HG02870 (cell line): ENCODE data around the gene IQCK.

Source experiments
- ATAC-seq: cut with Tn5 transposase; IDR thresholded peaks from one replicate; pipeline ENCODE4 v1.9.1; 2021; ENCODE audit warnings: mild to moderate bottlenecking, moderate library complexity; ENCODE audit not compliant: unreplicated experiment

IQCK gene

GRCh38 chr16:19854543-19854876 lies 136.4 kb downstream of the IQCK start:
- ATAC-seq: no peak

DNA sequence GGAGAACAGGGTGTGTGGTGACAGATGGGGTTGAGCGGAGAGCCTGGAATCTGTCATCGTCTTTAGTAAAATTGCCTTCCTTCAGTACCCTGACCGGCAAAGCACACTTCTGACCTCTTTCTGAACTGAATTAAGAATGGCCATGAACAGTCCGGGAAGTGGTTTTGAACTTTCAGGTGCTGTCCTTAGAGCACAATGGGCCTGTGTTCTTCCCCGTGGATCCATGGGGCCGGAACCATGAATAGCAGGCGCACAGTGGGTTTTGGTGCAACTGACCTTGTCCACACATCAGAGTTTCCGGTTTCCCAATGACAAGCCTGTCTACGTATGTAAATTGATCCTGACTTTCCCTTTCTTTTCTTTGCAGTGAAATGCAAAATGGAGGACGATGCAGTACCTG lies 138.0 kb downstream of the IQCK start:
- ATAC-seq: no peak

DNA sequence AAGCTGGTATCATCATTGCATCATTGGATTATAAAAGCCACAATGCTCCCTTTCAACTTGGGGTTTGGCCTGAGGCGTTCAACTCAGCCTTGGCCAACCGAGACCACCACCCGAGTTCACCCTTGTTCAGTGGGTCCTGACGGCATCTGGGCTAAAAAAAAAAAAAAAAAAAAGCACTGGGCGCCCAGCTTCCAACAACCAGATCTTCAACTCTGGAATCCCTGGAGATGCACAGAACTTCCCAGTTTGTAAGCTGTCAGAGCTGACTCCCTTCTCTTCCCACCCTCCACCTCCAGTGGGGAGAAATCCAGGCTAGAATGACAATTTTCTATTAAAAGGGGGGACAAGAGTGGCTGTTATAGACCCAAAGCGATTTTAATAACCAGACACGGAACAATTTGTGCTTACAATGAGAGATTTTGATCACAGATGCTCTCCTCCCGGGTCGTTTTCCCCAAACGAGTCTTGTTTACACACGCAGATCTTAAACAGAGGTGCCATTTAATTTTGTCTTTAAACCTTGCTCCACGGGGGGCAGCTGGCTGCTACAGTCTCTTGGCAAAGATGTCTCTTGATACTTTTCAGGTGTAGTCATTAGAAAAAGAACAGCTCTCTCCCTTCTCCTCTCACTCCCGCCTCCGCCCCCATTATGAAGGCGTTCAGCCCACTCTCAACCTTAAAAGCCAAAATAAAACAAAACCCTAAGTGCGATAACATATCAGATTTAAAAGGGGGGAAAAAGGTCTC lies 139.7 kb downstream of the IQCK start:
- ATAC-seq: no peak

GRCh38 chr16:19858340-19859018 lies 140.4 kb downstream of the IQCK start:
- no peak for ATAC-seq

DNA sequence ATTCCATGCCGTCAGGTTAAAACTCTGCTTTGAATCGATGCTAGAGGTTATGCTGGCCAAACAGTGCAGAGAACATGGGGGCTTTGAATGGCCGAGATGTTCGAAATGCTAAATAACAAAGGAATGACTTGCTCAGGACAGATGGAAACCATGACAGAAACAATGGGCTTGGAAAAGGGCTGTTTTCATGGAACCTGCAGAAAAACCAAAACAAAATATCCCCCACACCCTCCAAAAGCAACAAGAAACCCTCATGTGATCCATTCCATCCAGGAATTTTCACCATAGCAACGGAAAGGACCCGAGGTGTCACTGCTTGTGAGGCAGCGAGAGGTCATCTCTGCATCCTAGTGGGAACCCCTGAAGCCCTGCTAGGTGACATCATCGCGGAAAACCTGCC lies 141.1 kb downstream of the IQCK start:
- ATAC-seq: no peak

DNA sequence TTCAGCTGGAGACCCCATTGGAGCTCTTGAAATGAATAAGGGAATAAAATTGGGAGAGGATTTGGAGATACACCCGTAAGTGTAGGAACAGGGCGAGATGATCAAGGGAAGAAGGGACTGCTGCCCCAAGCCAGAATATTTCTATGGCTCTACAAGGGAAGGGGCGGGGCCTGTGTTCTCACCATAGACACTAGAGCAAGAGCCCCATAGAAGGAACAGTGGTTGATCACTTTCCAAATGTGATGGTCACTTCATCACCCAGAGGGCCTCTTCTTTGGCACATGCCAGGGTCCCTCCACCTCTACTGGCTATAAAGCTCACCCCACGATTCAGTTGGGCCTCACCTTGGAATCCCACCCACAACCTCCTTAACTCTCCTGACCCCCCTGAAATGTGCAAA lies 141.5 kb downstream of the IQCK start:
- no peak for ATAC-seq

GRCh38 chr16:19860166-19861041 lies 142.3 kb downstream of the IQCK start:
- no peak for ATAC-seq

- no peak for ATAC-seq
These were observed 143.1 kb downstream of the IQCK start for GRCh38 chr16:19861133-19861532.

DNA sequence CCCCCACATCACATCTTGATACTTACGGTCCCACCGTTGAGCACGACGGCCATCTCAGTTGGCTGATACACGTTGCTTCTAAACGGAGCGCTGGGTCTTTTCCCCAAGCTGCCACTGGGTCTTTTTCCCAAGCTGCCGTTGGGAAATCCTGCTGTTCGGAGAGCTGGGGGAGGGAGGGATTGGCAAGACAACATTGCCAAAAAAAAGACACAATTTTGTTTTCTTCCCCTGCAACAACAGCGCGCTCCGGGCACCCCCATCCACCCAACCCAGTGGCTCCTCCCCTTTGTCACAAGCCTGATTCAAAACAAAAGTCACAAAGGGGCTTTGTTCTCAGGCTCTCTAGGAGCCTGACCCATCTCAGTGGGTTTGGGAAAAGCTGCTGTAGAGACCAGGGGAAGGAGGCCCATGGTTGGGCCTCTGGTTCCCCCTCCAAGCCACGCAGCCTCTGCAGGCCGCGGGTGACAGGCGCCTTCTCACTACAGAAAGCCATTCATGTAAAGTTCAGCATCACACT lies 143.8 kb downstream of the IQCK start:
- no peak for ATAC-seq

DNA sequence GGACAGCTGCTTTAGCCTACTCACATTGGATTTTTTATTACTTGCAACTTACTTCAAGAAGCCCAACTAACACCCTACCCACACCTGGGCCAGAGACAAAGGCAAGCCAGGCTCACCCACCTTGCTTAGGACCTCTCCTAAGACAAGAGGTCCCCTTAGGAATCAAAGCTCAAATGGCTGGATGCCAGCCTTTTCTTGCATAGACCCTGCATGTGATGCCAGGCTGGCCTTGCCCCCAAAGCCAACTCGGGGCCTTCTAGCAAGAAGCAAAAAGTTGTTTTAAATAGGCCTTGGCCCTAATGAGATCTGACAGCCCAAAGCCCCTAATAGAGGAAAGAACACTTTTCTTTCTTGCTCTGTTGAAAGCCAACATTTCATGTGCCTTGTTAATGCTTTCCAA lies 145.9 kb downstream of the IQCK start:
- ATAC-seq: no peak

DNA sequence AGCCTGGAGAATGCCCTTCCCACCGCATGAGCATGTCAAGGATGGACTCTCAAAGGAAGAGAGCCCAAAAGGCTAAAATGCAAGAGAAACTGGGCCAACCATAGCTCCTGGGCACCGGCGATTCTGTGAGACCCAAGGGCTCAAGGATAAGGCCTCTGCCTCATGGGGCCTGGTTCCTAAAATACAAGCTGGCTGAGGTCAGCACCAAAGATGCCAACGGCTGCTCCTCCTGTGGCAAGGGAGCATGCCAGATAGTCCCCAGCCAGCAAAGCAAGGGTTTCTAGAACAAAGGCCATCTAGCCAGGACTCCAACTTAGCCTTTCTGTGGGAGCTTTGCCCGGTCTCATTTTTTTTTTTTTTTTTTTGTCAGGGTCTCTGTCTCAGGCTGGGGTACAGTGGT lies 146.5 kb downstream of the IQCK start:
- ATAC-seq: no peak

DNA sequence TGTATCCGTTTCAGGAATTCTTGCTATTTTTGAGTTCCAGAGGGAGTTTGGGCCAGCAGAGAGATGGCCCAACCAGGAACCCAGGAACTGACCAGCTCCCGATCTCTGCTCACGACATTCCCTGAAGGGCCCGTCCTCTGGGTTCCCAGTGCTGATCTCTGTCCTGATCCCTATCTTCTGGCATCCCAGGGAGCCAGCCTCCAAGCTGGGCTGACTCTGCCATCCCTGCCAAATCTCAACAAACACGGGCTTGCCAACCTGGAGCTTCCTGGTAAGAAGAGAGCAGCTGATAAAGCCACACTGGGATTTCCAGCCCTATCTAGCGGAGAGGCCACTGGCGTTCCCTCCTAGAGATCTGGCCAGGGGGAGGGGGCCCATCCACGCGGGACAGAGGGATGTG lies 150.3 kb downstream of the IQCK start:
- ATAC-seq: no peak

DNA sequence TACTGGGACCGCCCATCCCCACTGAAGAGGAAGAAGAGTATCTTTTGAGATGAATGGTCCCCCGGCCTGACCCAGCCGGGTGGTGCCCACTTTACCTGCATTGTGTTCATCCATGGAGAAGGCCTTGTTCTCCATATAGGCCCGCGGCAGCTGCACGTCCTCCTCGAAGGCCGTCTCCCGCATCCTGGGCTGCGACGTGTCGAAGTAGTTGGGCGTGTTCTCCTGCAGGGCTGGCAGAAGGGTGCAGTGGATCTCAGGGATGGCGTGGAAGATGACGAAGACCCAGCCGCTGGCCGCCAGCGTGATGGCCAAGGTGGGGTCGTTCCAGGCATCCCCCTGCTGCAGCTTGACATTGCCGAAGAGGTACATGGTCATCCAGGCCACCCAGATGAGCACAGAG lies 153.7 kb downstream of the IQCK start:
- no peak for ATAC-seq

GRCh38 chr16:19872179-19872863 lies 154.2 kb downstream of the IQCK start:
- no peak for ATAC-seq

DNA sequence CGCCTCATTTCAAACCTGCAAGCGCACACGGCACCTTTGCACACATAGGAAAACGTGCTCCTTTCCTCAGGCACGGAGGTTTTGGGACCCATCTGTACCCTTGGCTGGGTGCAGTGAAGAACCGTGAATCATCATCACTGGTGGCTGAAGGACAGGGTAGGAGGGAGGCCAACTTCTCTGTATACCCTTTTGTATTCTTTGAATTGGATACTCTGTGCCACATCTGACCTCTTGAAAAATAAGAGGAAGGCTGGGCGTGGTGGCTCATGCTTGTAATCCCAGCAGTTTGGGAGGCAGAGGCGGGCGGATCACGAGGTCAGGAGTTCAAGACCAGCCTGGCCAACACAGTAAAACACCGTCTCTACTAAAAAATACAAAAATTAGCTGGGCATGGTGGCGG lies 154.9 kb downstream of the IQCK start:
- ATAC-seq: no peak

GRCh38 chr16:19874026-19874425 lies 156.0 kb downstream of the IQCK start:
- ATAC-seq: no peak

DNA sequence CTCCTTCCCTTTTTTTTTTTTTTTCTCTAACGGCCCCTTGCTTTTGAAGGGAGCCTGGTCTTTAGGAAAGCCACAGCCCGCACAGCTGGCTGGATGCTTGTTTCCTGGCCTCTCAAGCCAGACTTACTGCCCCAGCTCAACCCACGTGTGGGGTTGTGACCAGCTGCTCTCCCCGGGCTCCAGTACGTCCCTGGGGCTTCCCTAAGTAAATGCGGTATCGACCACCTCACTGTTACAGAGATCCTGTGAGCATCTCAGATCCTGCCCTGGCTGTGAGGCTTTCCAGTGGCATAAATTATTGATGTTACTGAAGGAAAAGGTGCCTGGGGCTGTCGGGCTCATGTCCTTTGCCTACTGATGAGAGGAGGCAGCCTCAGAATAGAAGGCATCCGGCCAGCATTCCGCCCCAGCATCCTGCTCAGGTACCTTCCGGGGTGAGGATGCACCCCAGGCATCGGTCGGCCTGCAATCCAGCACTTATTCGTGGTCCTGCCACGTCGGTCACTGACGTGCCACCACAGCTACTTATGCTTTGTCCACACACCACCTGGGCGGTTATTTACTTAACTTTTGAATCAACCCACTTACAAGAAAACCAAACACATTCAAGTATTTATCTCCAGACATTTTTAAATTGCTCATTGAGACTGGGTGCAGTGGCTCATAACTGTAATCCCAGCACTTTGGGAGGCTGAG lies 156.9 kb downstream of the IQCK start:
- no peak for ATAC-seq

DNA sequence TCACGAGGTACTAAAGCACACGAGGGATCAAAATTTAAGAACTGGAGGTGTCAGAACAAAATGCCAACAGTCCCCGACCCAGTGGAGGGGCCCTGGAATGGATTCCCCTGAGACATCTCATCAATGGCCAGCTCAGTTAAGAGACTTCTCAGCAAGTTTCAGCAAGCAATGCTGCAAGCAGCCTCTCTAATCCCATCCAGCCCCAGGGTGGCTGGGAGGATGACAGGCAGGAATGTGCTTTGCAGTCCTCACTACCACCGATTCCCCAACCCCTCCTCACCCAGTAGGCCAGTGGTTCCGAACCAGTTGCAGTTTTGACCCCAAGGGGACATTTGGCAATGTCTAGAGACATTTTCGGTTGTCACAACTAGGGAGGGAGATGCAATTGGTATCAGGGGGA lies 157.8 kb downstream of the IQCK start:
- ATAC-seq: no peak

GRCh38 chr16:19876501-19877059 lies 158.5 kb downstream of the IQCK start:
- ATAC-seq: no peak

- no peak for ATAC-seq
These were observed 160.7 kb downstream of the IQCK start for GRCh38 chr16:19878757-19879156.
